ENCODE data around the gene WDR31.

GRCh38 chr9:113363336-113363735 is 23.3 kb upstream of the WDR31 start:
- TF ChIP-seq EZH2phosphoT487 (IDR thresholded peaks at IDR 0.05; ENCODE audit: borderline replicate concordance, low read length) (no peak), CTCF (conservative IDR thresholded peaks at IDR 0.05; ENCODE audit: low read depth, low read length) (no peak), EZH2 (IDR thresholded peaks at IDR 0.05; ENCODE audit: low read length, unreplicated experiment) (no peak)
